ENCODE measurements around the gene MANBA.

DNA sequence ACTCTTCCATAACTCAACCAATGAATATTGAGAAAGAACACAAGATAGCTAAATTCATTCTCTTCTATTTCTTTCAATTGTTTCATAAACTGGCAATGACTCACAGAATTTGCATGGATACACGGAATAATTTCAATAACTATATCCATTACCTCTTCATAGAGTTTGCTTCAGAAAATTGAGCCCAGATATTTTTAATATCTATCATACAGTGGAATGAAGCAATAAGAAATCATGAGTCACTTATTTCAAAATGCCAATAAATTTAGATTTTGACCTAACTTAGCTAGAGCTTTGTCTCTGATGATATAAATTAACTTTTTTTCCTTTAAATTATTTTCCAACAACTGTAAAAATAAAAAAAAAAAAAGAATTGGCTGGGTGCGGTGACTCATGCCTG, 22.2 kb upstream of the MANBA start:
- TF ChIP-seq, protein P1, sequence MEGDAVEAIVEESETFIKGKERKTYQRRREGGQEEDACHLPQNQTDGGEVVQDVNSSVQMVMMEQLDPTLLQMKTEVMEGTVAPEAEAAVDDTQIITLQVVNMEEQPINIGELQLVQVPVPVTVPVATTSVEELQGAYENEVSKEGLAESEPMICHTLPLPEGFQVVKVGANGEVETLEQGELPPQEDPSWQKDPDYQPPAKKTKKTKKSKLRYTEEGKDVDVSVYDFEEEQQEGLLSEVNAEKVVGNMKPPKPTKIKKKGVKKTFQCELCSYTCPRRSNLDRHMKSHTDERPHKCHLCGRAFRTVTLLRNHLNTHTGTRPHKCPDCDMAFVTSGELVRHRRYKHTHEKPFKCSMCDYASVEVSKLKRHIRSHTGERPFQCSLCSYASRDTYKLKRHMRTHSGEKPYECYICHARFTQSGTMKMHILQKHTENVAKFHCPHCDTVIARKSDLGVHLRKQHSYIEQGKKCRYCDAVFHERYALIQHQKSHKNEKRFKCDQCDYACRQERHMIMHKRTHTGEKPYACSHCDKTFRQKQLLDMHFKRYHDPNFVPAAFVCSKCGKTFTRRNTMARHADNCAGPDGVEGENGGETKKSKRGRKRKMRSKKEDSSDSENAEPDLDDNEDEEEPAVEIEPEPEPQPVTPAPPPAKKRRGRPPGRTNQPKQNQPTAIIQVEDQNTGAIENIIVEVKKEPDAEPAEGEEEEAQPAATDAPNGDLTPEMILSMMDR (IDR thresholded peaks at IDR 0.05), result no peak
- TF ChIP-seq, protein P2, sequence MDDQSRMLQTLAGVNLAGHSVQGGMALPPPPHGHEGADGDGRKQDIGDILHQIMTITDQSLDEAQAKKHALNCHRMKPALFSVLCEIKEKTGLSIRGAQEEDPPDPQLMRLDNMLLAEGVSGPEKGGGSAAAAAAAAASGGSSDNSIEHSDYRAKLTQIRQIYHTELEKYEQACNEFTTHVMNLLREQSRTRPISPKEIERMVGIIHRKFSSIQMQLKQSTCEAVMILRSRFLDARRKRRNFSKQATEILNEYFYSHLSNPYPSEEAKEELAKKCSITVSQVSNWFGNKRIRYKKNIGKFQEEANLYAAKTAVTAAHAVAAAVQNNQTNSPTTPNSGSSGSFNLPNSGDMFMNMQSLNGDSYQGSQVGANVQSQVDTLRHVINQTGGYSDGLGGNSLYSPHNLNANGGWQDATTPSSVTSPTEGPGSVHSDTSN (IDR thresholded peaks at IDR 0.05), result no peak
- TF ChIP-seq HOXA7 (CRISPR knock-in tag; IDR thresholded peaks at IDR 0.05) (no peak), NR3C1 (IDR thresholded peaks at IDR 0.05) (no peak), CBX2 (IDR thresholded peaks at IDR 0.05; ENCODE audit: borderline replicate concordance, low read depth) (no peak), ZC3H11A (IDR thresholded peaks at IDR 0.05) (no peak), FOSB (CRISPR knock-in tag; IDR thresholded peaks at IDR 0.05) (no peak), RAD21 (conservative IDR thresholded peaks at IDR 0.05 in 1 of 2, IDR thresholded peaks at IDR 0.05 in 1 of 2) (no peak), RNF2 (IDR thresholded peaks at IDR 0.05; ENCODE audit: borderline replicate concordance, low read depth) (no peak), JUN (IDR thresholded peaks at IDR 0.05) (no peak), CEBPB (IDR thresholded peaks at IDR 0.05) (no peak)
- TF ChIP-seq, protein P3, sequence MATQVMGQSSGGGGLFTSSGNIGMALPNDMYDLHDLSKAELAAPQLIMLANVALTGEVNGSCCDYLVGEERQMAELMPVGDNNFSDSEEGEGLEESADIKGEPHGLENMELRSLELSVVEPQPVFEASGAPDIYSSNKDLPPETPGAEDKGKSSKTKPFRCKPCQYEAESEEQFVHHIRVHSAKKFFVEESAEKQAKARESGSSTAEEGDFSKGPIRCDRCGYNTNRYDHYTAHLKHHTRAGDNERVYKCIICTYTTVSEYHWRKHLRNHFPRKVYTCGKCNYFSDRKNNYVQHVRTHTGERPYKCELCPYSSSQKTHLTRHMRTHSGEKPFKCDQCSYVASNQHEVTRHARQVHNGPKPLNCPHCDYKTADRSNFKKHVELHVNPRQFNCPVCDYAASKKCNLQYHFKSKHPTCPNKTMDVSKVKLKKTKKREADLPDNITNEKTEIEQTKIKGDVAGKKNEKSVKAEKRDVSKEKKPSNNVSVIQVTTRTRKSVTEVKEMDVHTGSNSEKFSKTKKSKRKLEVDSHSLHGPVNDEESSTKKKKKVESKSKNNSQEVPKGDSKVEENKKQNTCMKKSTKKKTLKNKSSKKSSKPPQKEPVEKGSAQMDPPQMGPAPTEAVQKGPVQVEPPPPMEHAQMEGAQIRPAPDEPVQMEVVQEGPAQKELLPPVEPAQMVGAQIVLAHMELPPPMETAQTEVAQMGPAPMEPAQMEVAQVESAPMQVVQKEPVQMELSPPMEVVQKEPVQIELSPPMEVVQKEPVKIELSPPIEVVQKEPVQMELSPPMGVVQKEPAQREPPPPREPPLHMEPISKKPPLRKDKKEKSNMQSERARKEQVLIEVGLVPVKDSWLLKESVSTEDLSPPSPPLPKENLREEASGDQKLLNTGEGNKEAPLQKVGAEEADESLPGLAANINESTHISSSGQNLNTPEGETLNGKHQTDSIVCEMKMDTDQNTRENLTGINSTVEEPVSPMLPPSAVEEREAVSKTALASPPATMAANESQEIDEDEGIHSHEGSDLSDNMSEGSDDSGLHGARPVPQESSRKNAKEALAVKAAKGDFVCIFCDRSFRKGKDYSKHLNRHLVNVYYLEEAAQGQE (IDR thresholded peaks at IDR 0.05), result no peak
- TF ChIP-seq, protein P4, sequence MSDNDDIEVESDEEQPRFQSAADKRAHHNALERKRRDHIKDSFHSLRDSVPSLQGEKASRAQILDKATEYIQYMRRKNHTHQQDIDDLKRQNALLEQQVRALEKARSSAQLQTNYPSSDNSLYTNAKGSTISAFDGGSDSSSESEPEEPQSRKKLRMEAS (IDR thresholded peaks at IDR 0.05), result no peak

Measured in A549 (cell line).